ENCODE results near the gene TLN1.
A peak's percentile ranks its signal among the peaks of the same experiment; 100 is the strongest.

The TLN1 gene

GRCh38 chr9:35695943-35696401, 36.0 kb downstream of the TLN1 start:
- Histone ChIP-seq H3K27ac (replicated peaks) (no peak overlapping the region), H3K4me3 (replicated peaks; ENCODE audit: insufficient read depth, low read length) (no peak overlapping the region), H3K27me3 (ENCODE audit: insufficient read depth, poor library complexity, severe bottlenecking) (no peaks in the 10 kb centered on the region)
- no peak for TF ChIP-seq SPI1 (IDR thresholded peaks at IDR 0.05; ENCODE audit: borderline replicate concordance, low read depth)
- TF ChIP-seq REST (IDR thresholded peaks at IDR 0.05; ENCODE audit: insufficient replicate concordance, low read depth), result no peak
- no peak for TF ChIP-seq GABPA (IDR thresholded peaks at IDR 0.05; ENCODE audit: low read depth)
- DNase-seq (ENCODE audit: low read depth in 1 of 2, low spot score in 1 of 2), result no peak

GRCh38 chr9:35691757-35692301, 40.2 kb downstream of the TLN1 start:
- Histone ChIP-seq H3K27ac (replicated peaks) (no peak overlapping the region), H3K27me3 (ENCODE audit: insufficient read depth, poor library complexity, severe bottlenecking) (no peaks in the 10 kb centered on the region), H3K4me3 (replicated peaks; ENCODE audit: insufficient read depth, low read length) (no peak overlapping the region)
- TF ChIP-seq POLR2AphosphoS5 (IDR thresholded peaks at IDR 0.05; ENCODE audit: low read depth), result no peak
- no peak for TF ChIP-seq GABPA (IDR thresholded peaks at IDR 0.05; ENCODE audit: low read depth)
- no peak for TF ChIP-seq CTCF (IDR thresholded peaks at IDR 0.05; ENCODE audit: insufficient read depth, low read length)
- DNase-seq (ENCODE audit: low read depth in 1 of 2, low spot score in 1 of 2), result no peak

GRCh38 chr9:35691334-35691650, 40.7 kb downstream of the TLN1 start:
- Histone ChIP-seq H3K27ac (replicated peaks) (peak overlapping the region; percentile 77), H3K27me3 (ENCODE audit: insufficient read depth, poor library complexity, severe bottlenecking) (no peaks in the 10 kb centered on the region), H3K4me3 (replicated peaks; ENCODE audit: insufficient read depth, low read length) (peak overlapping the region; percentile 67)
- no peak for TF ChIP-seq CTCF (IDR thresholded peaks at IDR 0.05; ENCODE audit: insufficient read depth, low read length)
- no peak for TF ChIP-seq GABPA (IDR thresholded peaks at IDR 0.05; ENCODE audit: low read depth)
- TF ChIP-seq POLR2AphosphoS5 (IDR thresholded peaks at IDR 0.05; ENCODE audit: low read depth), result no peak
- TF ChIP-seq REST (IDR thresholded peaks at IDR 0.05; ENCODE audit: insufficient replicate concordance, low read depth), result no peak
- no peak for TF ChIP-seq SPI1 (IDR thresholded peaks at IDR 0.05; ENCODE audit: borderline replicate concordance, low read depth)
- DNase-seq (ENCODE audit: low read depth in 1 of 2, low spot score in 1 of 2), result peak; percentile 16 to 25

- H3K4me3 ChIP-seq (replicated peaks; ENCODE audit: insufficient read depth, low read length), result peak overlapping the region; percentile 67
- H3K27ac ChIP-seq (replicated peaks), result peak overlapping the region; percentile 77
- peak; percentile 22 to 58 for DNase-seq (ENCODE audit: low read depth in 1 of 2, low spot score in 1 of 2)
- TF ChIP-seq GABPA (IDR thresholded peaks at IDR 0.05; ENCODE audit: low read depth) (no peak), POLR2AphosphoS5 (IDR thresholded peaks at IDR 0.05; ENCODE audit: low read depth) (peak; percentile 21; the same call in 1 of the 2 replicates), SPI1 (IDR thresholded peaks at IDR 0.05; ENCODE audit: borderline replicate concordance, low read depth) (peak; percentile 47; the same call in 1 of the 2 replicates)
- no peaks in the 10 kb centered on the region for H3K27me3 ChIP-seq (ENCODE audit: insufficient read depth, poor library complexity, severe bottlenecking)
These were observed 41.2 kb downstream of the TLN1 start for GRCh38 chr9:35690614-35691333.
